NCI-H1436 treated with DMSO at 0.1 percent for 48 hours (cell line): ENCODE data around the gene IRF4.

Experiments used
- DNase-seq: peaks from one replicate; lab custom pipeline; 2025; lab: John Stamatoyannopoulos, UW

The IRF4 gene

GRCh38 chr6:381742-382461 lies 9.7 kb upstream of the IRF4 start:
- no peak for DNase-seq

GRCh38 chr6:382883-383810 lies 8.4 kb upstream of the IRF4 start:
- no peak for DNase-seq

GRCh38 chr6:383856-384255 lies 7.7 kb upstream of the IRF4 start:
- DNase-seq = no peak

- DNase-seq = no peak
Measured at GRCh38 chr6:384898-385297, 6.7 kb upstream of the IRF4 start.

- DNase-seq = no peak
Measured at GRCh38 chr6:385614-386013, 5.9 kb upstream of the IRF4 start.

- DNase-seq = no peak
Measured at GRCh38 chr6:386688-387266, 4.8 kb upstream of the IRF4 start.

GRCh38 chr6:387293-387741 lies 4.2 kb upstream of the IRF4 start:
- no peak for DNase-seq

GRCh38 chr6:388202-388903 lies 3.2 kb upstream of the IRF4 start:
- no peak for DNase-seq

GRCh38 chr6:389143-389542 lies 2.4 kb upstream of the IRF4 start:
- DNase-seq = no peak

GRCh38 chr6:389622-390021 lies 1.9 kb upstream of the IRF4 start:
- no peak for DNase-seq

- DNase-seq = no peak
Measured at GRCh38 chr6:390914-391558, 516 bp upstream of the IRF4 start.

- no peak for DNase-seq
Measured at GRCh38 chr6:392441-393390, 1.2 kb downstream of the IRF4 start.

GRCh38 chr6:393391-394221 lies 2.1 kb downstream of the IRF4 start:
- no peak for DNase-seq

- DNase-seq = no peak
Measured at GRCh38 chr6:394641-395289, 3.2 kb downstream of the IRF4 start.

GRCh38 chr6:395432-396125 lies 4.0 kb downstream of the IRF4 start:
- DNase-seq = no peak

GRCh38 chr6:396126-396520 lies 4.6 kb downstream of the IRF4 start:
- DNase-seq = no peak

- DNase-seq = no peak
Measured at GRCh38 chr6:397056-397455, 5.5 kb downstream of the IRF4 start.

GRCh38 chr6:397604-398003 lies 6.1 kb downstream of the IRF4 start:
- DNase-seq = no peak

GRCh38 chr6:398065-398464 lies 6.5 kb downstream of the IRF4 start:
- DNase-seq = no peak
